Measurements from ENCODE around the gene NCOA3. TPM values are rescaled to one million over a fixed set of nuclear protein-coding genes. Genes with fewer than 3 reads are reported as not detected.
"Not testable (repeated sequence)": the region's sequence is repeated elsewhere in the genome, so short reads cannot be mapped to it uniquely, and the experiment has no call there.

Gene NCOA3
- total and polyA plus RNA-seq, 12 donors, result 2.6 to 35.6 (median 22.2) TPM

DNA sequence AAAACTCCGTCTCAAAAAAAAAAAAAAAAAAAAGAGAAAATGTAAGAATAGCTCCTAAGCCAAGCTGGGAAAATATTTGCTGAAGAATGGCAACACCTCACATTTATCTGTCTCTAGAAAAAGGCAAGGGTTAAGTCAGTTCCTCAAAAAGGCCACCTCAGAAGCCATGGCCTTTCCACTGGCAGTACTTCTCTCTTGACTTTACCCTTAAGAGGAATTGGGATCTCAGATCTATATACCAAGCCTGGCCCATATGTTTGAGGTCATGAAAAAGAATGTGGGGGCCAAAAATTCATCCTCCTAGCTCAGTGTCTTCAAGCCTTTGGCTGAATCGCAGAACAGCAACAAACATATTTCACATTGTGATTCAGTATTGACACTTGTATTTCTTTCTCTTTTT is 10.9 kb upstream of the NCOA3 start:
- peaks cover 15 to 16% of the 10 kb centered on the region in 2 donors for H3K4me1 ChIP-seq (replicated peaks in 1 of 2)
- intact Hi-C loops (cut with DNase I), result loop anchor here in 1 of 2 donors (10.0 kb wide), 1 partner anchor 96 kb away; no protein-coding TSS in a partner anchor
- WGBS, 4 donors, result 72 to 93% (median 88%) methylated on average over 2 of the region's 2 CpGs
- H3K9me3 ChIP-seq (replicated peaks in 1 of 3), result no peaks in the 10 kb centered on the region
- no peak overlapping the region for H3K27ac ChIP-seq
- DNase-seq, result no peak
- H3K4me3 ChIP-seq, result no peak overlapping the region
- no peaks in the 10 kb centered on the region for H3K36me3 ChIP-seq (replicated peaks in 1 of 2)
- H3K27me3 ChIP-seq, result no peaks in the 10 kb centered on the region
- TF ChIP-seq CTCF (IDR thresholded peaks at IDR 0.05) (no peak), POLR2A (IDR thresholded peaks at IDR 0.05) (no peak)

- WGBS, 4 donors, result 89 to 96% (median 92%) methylated on average over 3 of the region's 3 CpGs
- Histone ChIP-seq H3K4me1 (replicated peaks in 1 of 2) (peaks cover 15 to 16% of the 10 kb centered on the region in 2 donors), H3K27ac (peak overlapping the region in 1 of 5 donors; percentile 85), H3K4me3 (no peak overlapping the region), H3K36me3 (replicated peaks in 1 of 2) (no peaks in the 10 kb centered on the region), H3K9me3 (replicated peaks in 1 of 3) (no peaks in the 10 kb centered on the region), H3K27me3 (no peaks in the 10 kb centered on the region)
- TF ChIP-seq POLR2A (IDR thresholded peaks at IDR 0.05) (no peak), CTCF (IDR thresholded peaks at IDR 0.05) (no peak)
- intact Hi-C loops (cut with DNase I), result loop anchor here in 1 of 2 donors (10.0 kb wide), 1 partner anchor 97 kb away; no protein-coding TSS in a partner anchor
- DNase-seq, result no peak
Measured at GRCh38 chr20:47492284-47492683, 9.4 kb upstream of the NCOA3 start.

- Histone ChIP-seq H3K4me3 (peak overlapping the region in 1 of 4 donors; percentile 31), H3K36me3 (replicated peaks in 1 of 2) (no peaks in the 10 kb centered on the region), H3K27me3 (no peaks in the 10 kb centered on the region), H3K9me3 (replicated peaks in 1 of 3) (no peaks in the 10 kb centered on the region), H3K4me1 (replicated peaks in 1 of 2) (peaks cover 15 to 16% of the 10 kb centered on the region in 2 donors), H3K27ac (peak overlapping the region; percentile 2 to 85 (median 56))
- TF ChIP-seq POLR2A (IDR thresholded peaks at IDR 0.05), result peak in 1 of 2 donors; percentile 48
- TF ChIP-seq CTCF (IDR thresholded peaks at IDR 0.05), result no peak
- peak; percentile 86 to 95 (median 91) for DNase-seq
- intact Hi-C loops (cut with DNase I), result loop anchor here in 1 of 2 donors (10.0 kb wide), 1 partner anchor 99 kb away; no protein-coding TSS in a partner anchor
- 3 to 10% (median 5%) methylated on average over 3 of the region's 3 CpGs for WGBS, 4 donors
Measured at GRCh38 chr20:47493175-47493962, 8.3 kb upstream of the NCOA3 start.

GRCh38 chr20:47493963-47494293 is 7.8 kb upstream of the NCOA3 start:
- TF ChIP-seq CTCF (IDR thresholded peaks at IDR 0.05) (no peak), POLR2A (IDR thresholded peaks at IDR 0.05) (no peak)
- intact Hi-C loops (cut with DNase I), result loop anchor here in 1 of 2 donors (10.0 kb wide), 1 partner anchor 99 kb away; no protein-coding TSS in a partner anchor

DNA sequence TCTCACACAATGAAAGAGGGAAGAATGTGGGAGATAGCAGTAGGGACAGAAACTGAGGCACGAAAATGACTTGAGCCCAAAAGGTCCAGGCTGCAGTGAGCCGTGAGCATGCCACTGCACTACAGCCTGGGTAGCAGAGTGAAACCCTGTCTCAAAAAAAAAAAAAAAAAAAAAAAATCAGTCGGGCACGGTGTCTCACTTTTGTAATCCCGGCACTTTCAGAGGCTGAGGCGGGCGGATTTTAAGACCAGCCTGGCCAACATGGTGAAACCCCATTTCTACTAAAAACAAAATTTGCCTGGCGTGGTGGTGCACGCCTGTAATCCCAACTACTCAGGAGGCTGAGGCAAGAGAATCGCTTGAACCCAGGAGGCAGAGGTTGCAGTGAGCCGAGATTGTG is 7.1 kb upstream of the NCOA3 start:
- H3K27me3 ChIP-seq; DNase-seq; H3K9me3 ChIP-seq (replicated peaks in 1 of 3); H3K36me3 ChIP-seq (replicated peaks in 1 of 2); H3K27ac ChIP-seq; H3K4me3 ChIP-seq: not testable (repeated sequence)
- intact Hi-C loops (cut with DNase I), result loop anchor here in 1 of 2 donors (10.0 kb wide), 1 partner anchor 100 kb away; no protein-coding TSS in a partner anchor
- H3K4me1 ChIP-seq (replicated peaks in 1 of 2), result peaks cover 15 to 16% of the 10 kb centered on the region in 2 donors
- 88 to 96% (median 94%) methylated on average over 10 to 11 of the region's 11 CpGs for WGBS, 4 donors

More at GRCh38 chr20:47493963-47494293, 7.8 kb upstream of the NCOA3 start:
- Histone ChIP-seq H3K27ac (peak overlapping the region; percentile 2 to 85 (median 56)), H3K4me3 (peak overlapping the region in 1 of 4 donors; percentile 31), H3K4me1 (replicated peaks in 1 of 2) (peaks cover 15 to 16% of the 10 kb centered on the region in 2 donors), H3K9me3 (replicated peaks in 1 of 3) (no peaks in the 10 kb centered on the region), H3K27me3 (no peaks in the 10 kb centered on the region), H3K36me3 (replicated peaks in 1 of 2) (no peaks in the 10 kb centered on the region)
- DNase-seq, result no peak
- WGBS, 4 donors, result 51 to 73% (median 60%) methylated on average over 2 of the region's 2 CpGs

Measured in adrenal gland (tissue), 12 donors.